ENCODE data around the gene CHAD.
A peak's percentile ranks its signal among the peaks of the same experiment; 100 is the strongest.
"Not testable (repeated sequence)": the region's sequence is repeated elsewhere in the genome, so short reads cannot be mapped to it uniquely, and the experiment has no call there.

The CHAD gene

GRCh38 chr17:50492214-50492613, 23.5 kb upstream of the CHAD start:
- DNase-seq, result no peak

GRCh38 chr17:50491505-50491904, 22.8 kb upstream of the CHAD start:
- no peak for DNase-seq

GRCh38 chr17:50488880-50489279, 20.2 kb upstream of the CHAD start:
- no peak for DNase-seq

DNA sequence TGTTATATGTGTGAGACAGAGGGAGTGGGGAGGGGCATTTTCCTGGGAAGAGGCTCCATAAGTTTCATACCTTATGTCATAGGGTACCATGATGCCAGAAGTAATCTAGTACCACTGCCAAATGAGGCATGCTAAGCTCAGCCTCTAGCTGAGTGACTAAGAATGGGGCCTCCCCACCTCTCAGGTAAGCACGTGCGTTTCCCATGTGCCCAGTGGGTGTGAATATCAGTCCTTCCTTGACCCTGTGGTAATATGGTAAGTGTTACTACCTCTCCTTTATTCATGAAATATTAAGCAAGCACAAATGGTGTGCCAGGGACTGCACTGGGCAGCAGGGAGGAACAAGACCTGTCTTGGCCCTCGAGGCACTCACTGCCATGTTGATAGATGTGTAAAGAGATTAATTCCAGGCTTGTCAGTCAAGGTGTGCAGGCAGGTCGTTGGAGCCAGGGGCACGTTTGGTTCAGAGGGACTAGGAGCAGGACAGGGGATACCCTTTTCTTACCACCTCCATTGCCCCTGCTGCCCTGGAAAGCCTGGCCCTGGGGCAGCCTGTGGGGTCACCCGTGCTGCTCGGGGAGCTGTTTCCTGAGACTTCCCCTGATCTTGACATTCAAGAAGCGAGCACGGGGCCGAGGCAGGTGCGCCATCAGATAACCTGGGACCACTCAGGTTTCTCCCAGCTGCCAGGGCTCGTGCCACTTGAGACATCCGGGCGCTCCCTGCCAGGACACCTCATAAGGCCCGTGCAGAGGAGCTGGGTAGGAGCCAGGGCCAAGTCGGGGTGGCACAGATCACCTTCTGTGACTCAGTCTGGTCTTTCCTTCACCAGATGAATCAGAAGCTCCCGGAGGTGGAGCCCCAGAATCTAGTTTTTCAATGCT, 18.8 kb upstream of the CHAD start:
- no peak for DNase-seq

DNA sequence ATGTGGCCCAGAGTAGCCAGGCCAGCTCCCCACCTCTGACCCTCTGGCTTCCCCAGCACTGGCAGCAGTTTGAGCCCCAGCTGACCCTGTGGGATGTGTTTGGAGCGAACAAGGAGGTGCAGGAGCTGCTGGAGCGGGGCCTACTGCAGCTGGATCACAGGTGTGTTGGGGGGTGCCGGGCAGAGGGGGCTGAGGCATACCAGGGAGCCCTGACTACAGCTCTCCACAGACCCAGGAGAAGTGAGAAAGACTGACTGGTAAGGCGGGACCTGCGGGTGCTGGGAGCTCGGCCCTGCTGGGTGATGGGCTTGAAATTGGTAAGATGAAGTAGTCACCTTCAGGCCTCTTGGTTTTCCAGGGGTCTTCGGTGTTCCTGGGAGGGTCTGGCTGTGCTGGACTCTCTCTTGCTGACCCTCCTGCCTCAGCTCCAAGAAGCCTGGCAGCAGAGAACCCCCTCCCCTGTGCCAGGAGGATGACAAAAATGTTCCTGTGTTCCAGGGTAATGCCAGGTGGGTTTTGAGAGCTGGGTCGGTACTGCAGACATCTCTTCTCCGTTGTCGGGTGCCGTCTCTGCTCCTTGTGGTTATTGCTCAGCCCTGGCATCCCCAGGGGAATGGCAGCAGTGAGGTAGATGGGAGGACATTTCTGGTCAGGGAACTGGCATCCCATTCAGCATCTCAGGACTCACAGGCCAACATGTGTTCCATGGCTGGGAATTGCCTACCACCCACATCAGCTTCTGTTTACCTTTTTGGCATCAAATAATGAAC, 15.9 kb upstream of the CHAD start:
- no peak for DNase-seq

DNA sequence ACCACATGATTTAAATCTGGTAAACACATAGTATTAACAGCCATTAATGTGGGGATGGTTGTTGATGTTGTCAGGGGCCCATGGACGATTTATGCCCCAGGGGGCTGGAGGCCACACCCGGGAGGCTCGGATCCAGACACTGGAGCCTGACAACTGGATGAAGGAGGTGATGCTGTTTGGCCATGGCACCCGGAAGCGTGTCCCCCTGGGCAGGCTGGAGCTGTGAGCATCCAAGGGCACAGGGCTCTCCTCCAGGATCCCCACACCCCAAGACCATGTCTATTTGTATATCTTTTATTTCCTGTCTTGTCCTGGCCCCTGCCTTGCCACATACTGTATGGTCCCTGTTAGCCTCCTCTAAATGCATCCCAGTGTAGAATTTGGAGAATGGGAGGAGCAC, 14.6 kb upstream of the CHAD start:
- no peak for DNase-seq

DNA sequence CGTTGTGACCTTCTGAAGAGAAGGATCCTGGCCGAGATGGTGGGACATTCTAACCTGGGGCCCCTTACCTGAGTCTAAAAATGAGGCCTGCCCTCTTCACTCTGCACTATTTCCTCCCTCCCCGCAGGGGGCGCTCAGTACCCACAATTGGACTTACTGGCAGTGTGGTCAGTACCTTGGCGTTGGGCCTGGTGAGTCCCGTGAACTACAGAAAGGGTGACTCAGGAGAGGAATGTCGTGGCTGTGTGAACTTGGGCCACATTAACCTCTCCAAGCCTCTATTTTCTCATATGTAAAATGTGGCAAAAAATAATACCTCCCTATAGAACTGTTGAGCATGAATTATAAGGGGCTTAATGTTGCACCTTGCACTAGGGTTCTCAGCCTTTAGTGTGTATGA, 13.8 kb upstream of the CHAD start:
- peak; percentile 77 for DNase-seq

- DNase-seq, result no peak
Observed at GRCh38 chr17:50482110-50482509, 13.4 kb upstream of the CHAD start.

DNA sequence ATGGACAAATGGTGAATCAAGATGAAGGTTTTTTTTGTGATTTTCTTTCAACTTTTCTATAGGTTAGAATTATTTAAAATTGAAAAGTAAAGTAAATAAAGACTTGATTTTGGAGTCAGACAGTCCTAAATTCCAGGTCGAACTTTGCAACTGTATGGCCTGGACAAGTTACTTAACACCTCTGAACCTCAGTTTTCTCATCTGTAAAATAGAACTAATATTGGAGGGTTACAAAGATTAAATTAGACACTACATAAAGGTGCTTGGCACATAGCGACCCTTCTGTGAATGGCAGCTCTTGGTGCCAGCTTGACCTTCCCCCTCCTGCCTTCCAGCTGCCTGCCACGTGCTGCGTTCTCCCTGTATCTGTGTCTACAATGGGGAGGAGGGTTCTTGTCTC, 13.0 kb upstream of the CHAD start:
- DNase-seq, result no peak

DNA sequence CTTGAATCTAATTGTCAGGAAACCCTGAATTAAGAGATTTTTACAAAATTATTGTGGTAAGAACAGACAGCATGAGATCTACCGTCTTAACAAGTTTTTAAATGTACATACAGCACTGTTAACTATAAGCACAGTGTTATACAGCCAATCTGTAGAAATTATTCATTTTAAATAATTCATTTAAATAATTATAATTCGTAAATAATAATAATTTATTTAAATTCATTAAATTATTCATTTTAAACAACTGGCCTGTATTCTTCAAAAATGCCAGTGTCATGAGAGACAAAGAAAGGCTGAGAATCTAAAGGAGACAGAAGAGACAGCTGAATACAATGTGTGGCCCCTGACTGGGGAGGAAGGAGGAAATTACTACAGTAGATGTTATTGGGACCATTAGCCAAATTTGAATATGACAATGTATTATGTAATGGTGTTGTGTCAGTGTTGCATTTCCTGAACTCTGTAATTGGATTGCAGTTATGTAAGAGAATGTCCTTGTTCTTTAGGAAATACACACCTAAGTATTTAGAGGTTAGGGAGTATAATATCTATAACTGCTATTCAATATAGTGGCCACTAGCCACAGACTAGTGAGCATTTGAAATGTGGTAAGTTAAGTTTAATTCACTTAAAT, 12.3 kb upstream of the CHAD start:
- DNase-seq, result no peak

GRCh38 chr17:50480142-50480764, 11.6 kb upstream of the CHAD start:
- DNase-seq, result no peak

- peak; percentile 73 for DNase-seq
Observed at GRCh38 chr17:50479522-50480141, 11.0 kb upstream of the CHAD start.

GRCh38 chr17:50478391-50479381, 10.0 kb upstream of the CHAD start, which contains the start of gene RSAD1:
Gene RSAD1 (plus strand): TSS chr17:50478860. CDS start chr17:50478885, 25 bp downstream.
- DNase-seq, result peak; percentile 88

DNA sequence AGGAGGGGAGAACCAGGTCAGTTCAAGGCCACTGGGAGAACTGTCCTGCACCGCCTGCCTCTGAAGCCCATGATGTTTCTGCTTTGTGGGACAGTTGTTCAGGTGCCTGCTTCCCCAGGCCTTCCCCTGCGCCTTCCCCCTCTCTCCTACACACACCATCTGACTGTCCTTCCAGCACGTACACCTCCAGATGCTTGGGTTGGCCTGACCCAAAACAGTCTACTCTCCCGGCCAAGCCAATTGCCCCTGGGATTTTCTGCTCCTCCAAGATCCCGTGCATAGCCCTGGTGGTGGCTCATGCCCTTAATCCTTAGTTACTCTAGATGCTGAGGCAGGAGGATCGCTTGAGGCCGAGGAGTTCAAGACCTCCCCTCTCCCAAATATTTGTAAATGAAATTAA, 9.3 kb upstream of the CHAD start:
- DNase-seq, result no peak

- DNase-seq, result no peak
Observed at GRCh38 chr17:50476545-50477315, 8.1 kb upstream of the CHAD start.

DNA sequence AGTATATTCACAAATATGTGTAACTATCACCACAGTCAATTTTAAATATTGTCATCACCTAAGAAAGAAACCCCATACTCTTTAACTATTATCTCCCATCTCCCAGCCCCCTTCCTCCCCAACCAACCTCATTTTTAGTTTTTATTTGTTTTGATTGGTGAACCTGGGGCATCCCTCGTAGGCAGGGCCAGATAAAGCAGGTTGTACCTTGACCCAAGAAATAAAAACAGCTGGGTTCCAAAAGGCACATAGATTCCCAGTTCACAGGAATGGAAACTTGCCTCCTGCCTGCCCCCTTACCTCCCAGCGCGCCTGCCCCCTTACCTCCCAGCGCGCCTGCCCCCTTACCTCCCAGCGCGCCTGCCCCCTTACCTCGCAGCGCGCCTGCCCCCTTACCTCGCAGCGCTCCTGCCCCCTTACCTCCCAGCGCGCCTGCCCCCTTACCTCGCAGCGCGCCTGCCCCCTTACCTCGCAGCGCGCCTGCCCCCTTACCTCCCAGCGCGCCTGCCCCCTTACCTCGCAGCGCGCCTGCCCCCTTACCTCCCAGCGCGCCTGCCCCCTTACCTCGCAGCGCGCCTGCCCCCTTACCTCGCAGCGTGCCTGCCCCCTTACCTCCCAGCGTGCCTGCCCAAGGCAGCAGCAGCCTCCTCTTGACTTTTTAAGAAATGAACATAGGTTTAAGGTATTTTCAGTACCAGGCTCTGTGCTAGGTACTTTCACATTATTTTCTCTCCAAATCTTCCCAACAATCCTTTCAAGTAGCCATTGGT, 7.3 kb upstream of the CHAD start:
- DNase-seq, result not testable (repeated sequence)

- DNase-seq, result no peak
Observed at GRCh38 chr17:50475362-50475761, 6.7 kb upstream of the CHAD start.

DNA sequence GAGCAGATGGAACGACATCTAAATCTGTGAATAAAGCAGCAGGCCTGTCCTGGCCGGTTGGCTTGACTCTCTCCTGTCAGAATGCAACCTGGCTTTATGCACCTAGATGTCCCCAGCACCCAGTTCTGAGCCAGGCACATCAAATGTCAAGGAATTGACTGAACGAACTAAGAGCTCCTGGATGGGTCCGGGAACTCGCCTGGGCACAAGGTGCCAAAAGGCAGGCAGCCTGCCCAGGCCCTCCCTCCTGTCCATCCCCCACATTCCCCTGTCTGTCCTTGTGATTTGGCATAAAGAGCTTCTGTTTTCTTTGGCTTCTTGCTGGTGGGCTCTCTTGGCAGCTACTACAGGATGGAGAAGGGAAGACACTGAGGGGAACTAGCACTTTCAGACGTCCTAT, 5.8 kb upstream of the CHAD start:
- no peak for DNase-seq

DNA sequence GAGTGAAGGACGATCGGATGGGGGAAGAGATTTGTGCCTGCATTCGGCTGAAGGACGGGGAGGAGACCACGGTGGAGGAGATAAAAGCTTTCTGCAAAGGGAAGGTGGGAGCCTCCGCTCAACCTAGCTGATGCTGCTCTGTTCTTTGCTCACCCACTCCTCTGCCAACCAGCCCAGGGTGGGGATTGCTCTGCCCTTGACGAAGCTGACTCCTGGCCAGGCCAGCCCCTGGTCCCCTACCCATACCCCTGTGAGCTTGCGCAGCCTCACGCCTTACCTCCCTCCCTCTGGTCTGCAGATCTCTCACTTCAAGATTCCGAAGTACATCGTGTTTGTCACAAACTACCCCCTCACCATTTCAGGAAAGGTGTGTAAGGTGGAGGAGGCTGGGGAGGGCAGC, 5.2 kb upstream of the CHAD start:
- DNase-seq, result no peak

DNA sequence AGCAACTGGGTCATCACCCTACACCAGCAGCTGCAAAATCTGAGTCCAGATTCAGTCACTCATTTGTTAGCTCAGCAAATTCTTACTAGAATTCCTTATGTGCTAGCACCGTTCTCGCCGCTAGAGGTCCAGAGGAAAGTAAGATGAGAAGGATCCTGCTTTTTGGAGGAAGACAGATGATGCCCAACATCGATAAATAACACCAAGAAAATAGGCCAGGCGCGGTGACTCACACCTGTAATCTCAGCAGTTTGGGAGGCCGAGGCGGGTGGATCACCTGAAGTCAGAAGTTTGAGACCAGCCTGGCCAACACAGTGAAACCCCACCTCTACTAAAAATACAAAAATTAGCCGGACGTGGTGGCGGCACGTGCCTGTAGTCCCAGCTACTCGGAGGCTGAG, 4.1 kb upstream of the CHAD start:
- DNase-seq, result not testable (repeated sequence)

All from CD4-positive, alpha-beta T cell treated with Interleukin-21 for 1 hour (primary cell).